B cell (primary cell): ENCODE results near the gene MED22. TPM values are rescaled to one million over a fixed set of nuclear protein-coding genes. Genes with fewer than 3 reads are reported as not detected.
A peak's percentile ranks its signal among the peaks of the same experiment; 100 is the strongest.
"Not testable (repeated sequence)": the region's sequence is repeated elsewhere in the genome, so short reads cannot be mapped to it uniquely, and the experiment has no call there.

Experiments
- ATAC-seq: fragments of 200-7000 bp; cut with Tn5 transposase; one replicate; pipeline ENCODE4 v1.10.0; 2021; ENCODE audit warnings: low read depth, mild to moderate bottlenecking, moderate number of reproducible peaks, moderate library complexity
- CTCF ChIA-PET: fragments of 350-600 bp; sonication (Branson Sonifier 250); formaldehyde crosslinking; loops from one replicate; lab custom pipeline; 2021; ENCODE audit warnings: antibody characterized with exemption, inconsistent platforms; lab: Charles Lee
- POLR2A ChIA-PET: fragments of 350-600 bp; sonication (Branson Sonifier 250); formaldehyde crosslinking; loops from one replicate; lab custom pipeline; 2021; ENCODE audit warnings: antibody characterized with exemption; lab: Charles Lee
- DNase-seq: peaks from one replicate; pipeline ENCODE4 v3.0.0; 2013
- H2AFZ ChIP-seq: 2 replicates; pipeline ENCODE4 v1.6.1; 2012; ENCODE audit warnings: mild to moderate bottlenecking, low read depth, low read length; ENCODE audit not compliant: insufficient read depth, poor library complexity, severe bottlenecking
- H3K27ac ChIP-seq, 2 donors: 1 replicate in 1 of 2; 2 replicates in 1 of 2; pipeline ENCODE4 v1.5.1; 2012 to 2013; ENCODE audit warnings: low read length in 2 of 2, mild to moderate bottlenecking in 2 of 2, moderate library complexity in 1 of 2
- H3K27me3 ChIP-seq, 4 experiments: fragments of 200-600 bp in 1 of 4; sonication (generic) in 1 of 4; replicated peaks in 1 of 4; 1 replicate in 2 of 4; 2 replicates in 2 of 4; pipeline versions ENCODE4 v1.6.1 to v1.7.0; 2013 to 2016; ENCODE audit warnings: low read length in 3 of 4, mild to moderate bottlenecking in 2 of 4, mixed read lengths in 1 of 4, moderate library complexity in 1 of 4; ENCODE audit not compliant: insufficient read depth in 4 of 4, control insufficient read depth in 3 of 4; ENCODE audit errors: control extremely low read depth in 1 of 4
- H3K36me3 ChIP-seq, 2 experiments: replicated peaks in 1 of 2; 1 replicate in 1 of 2; 2 replicates in 1 of 2; pipeline versions ENCODE4 v1.6.1 to v1.7.1; 2013; ENCODE audit warnings: low read length in 1 of 2; ENCODE audit not compliant: insufficient read depth in 2 of 2, control insufficient read depth in 1 of 2; ENCODE audit errors: control extremely low read depth in 1 of 2, extremely low read depth in 1 of 2
- H3K4me1 ChIP-seq, 2 donors: fragments of 200-600 bp in 1 of 2; sonication (generic) in 1 of 2; 1 replicate in 1 of 2; 2 replicates in 1 of 2; pipeline versions ENCODE4 v1.5.1 to v1.6.1; 2013 to 2017; ENCODE audit warnings: low read length in 2 of 2; ENCODE audit not compliant: control insufficient read depth in 2 of 2, insufficient read depth in 2 of 2
- H3K4me2 ChIP-seq: replicated peaks from 2 replicates; pipeline ENCODE3; 2012; ENCODE audit warnings: mild to moderate bottlenecking, low read depth, low read length; ENCODE audit not compliant: poor library complexity, severe bottlenecking
- H3K4me3 ChIP-seq, 5 experiments: fragments of 200-600 bp in 1 of 5; sonication (generic) in 1 of 5; 1 replicate in 3 of 5; 2 replicates in 2 of 5; pipeline versions ENCODE4 v1.5.1 to v1.7.0; 2011 to 2016; ENCODE audit warnings: low read length in 4 of 5, mild to moderate bottlenecking in 4 of 5, low read depth in 2 of 5, control low read depth in 1 of 5, moderate library complexity in 1 of 5; ENCODE audit not compliant: insufficient read depth in 1 of 5; ENCODE audit errors: control extremely low read depth in 1 of 5, extremely low read depth in 1 of 5
- H3K79me2 ChIP-seq: fragments of 200-600 bp; sonication (generic); one replicate; pipeline ENCODE4 v1.6.0; 2016; ENCODE audit warnings: low read length; ENCODE audit not compliant: control insufficient read depth, insufficient read depth
- H3K9ac ChIP-seq: fragments of 200-600 bp; sonication (generic); 2 replicates; pipeline ENCODE4 v1.6.1; 2017; ENCODE audit warnings: mild to moderate bottlenecking, low read length, moderate library complexity
- H3K9me3 ChIP-seq, 3 donors: one replicate each; pipeline versions ENCODE4 v1.6.1 to v1.7.1; 2013; ENCODE audit warnings: low read length in 2 of 3; ENCODE audit not compliant: control insufficient read depth in 2 of 3, insufficient read depth in 1 of 3; ENCODE audit errors: control extremely low read depth in 1 of 3
- H4K20me1 ChIP-seq: 2 replicates; pipeline ENCODE4 v1.6.0; 2012; ENCODE audit warnings: mild to moderate bottlenecking, low read length; ENCODE audit not compliant: insufficient read depth, control insufficient read depth, poor library complexity, severe bottlenecking
- H3K27ac Mint-ChIP-seq: one replicate; pipeline ENCODE4 v1.8.0; 2021; ENCODE audit warnings: mixed read lengths
- H3K27me3 Mint-ChIP-seq: one replicate; pipeline ENCODE4 v1.8.0; 2021; ENCODE audit warnings: mixed read lengths
- H3K4me1 Mint-ChIP-seq: one replicate; pipeline ENCODE4 v1.8.0; 2021; ENCODE audit warnings: mixed read lengths
- H3K4me3 Mint-ChIP-seq: one replicate; pipeline ENCODE4 v1.8.0; 2021; ENCODE audit warnings: mixed read lengths
- H3K9me3 Mint-ChIP-seq: one replicate; pipeline ENCODE4 v1.8.0; 2022; ENCODE audit warnings: mixed read lengths; ENCODE audit not compliant: insufficient read depth
- CTCF ChIP-seq: fragments of 200-600 bp; IDR thresholded peaks from one replicate; pipeline ENCODE4 v1.8.0; 2022; ENCODE audit warnings: antibody characterized with exemption, mild to moderate bottlenecking
- EZH2 ChIP-seq: IDR thresholded peaks from 2 replicates; pipeline ENCODE4 v1.6.1; 2012; ENCODE audit warnings: borderline replicate concordance, low read depth, mild to moderate bottlenecking, moderate library complexity, low read length; ENCODE audit not compliant: insufficient read depth, poor library complexity, severe bottlenecking
- WGBS: methylation state at CpG from one replicate; pipeline ENCODE4 v1.1.5; 2013; ENCODE audit warnings: missing lambda C conversion rate; ENCODE audit not compliant: insufficient coverage; 5-methylcytosine and 5-hydroxymethylcytosine counted together
- intact Hi-C: fragments of 100-400 bp; cut with micrococcal nuclease; formaldehyde crosslinking; loops from one replicate; pipeline ENCODE4 v1.10.0; 2022
- polyA plus RNA-seq: library from polyadenylated mRNA; depleted of rRNA; stranded (reverse); fragments of >200 nt; gene quantifications from 2 replicates; pipeline ENCODE4 v1.2.3, GENCODE V29; 2012
- total RNA-seq, 2 donors: library from RNA; stranded (reverse); fragments of 120-200 nt in 1 of 2; gene quantifications; 1 replicate in 1 of 2; 2 replicates in 1 of 2; pipeline versions ENCODE4 v1.2.3 to v1.2.4, GENCODE V29; 2013 to 2022

MED22 gene
- total and polyA plus RNA-seq, 2 donors (not counting 1 experiment from before 2014, with no cell fraction given), result 44.9 to 50.4 TPM

GRCh38 chr9:133335924-133336811 lies 11.8 kb downstream of the MED22 start, which contains the start of gene SURF6:
Gene SURF6, minus strand, starts transcription at chr9:133336188. Its CDS starts 56 bp downstream, at chr9:133336132.
- Histone ChIP-seq H2AFZ (peak within 1 kb of the TSS; percentile 79), H3K27ac (peak within 1 kb of the TSS; percentile 76 to 78), H3K36me3 (peaks cover 0 to 44% of the 10 kb centered on the region in 2 experiments), H3K79me2 (peaks cover 36% of the 10 kb centered on the region), H3K27me3 (no peaks in the 10 kb centered on the region), H4K20me1 (peaks cover 42% of the 10 kb centered on the region), H3K4me3 (peak within 1 kb of the TSS; percentile 49 to 90 (median 82)), H3K4me1 (peaks cover 31 to 51% of the 10 kb centered on the region in 2 donors), H3K4me2 (peak within 1 kb of the TSS; percentile 74), H3K9me3 (peaks cover 0 to 13% (median 3%) of the 10 kb centered on the region in 3 donors), H3K9ac (peak within 1 kb of the TSS; percentile 77)
- CTCF ChIA-PET, result no interaction called here
- WGBS, result 3% methylated on average over 66 of the region's 70 CpGs
- intact Hi-C loops, result loop anchor here (1.0 kb wide), 4 partner anchors 12 to 124 kb away; partner anchors contain the start of genes MED22, REXO4, RPL7A and STKLD1
- peak; percentile 92 for ATAC-seq
- peak; percentile 94 for DNase-seq
- Mint-ChIP-seq H3K27me3 (no peaks in the 10 kb centered on the region), H3K4me3 (peak within 1 kb of the TSS; percentile 99), H3K9me3 (no peaks in the 10 kb centered on the region), H3K4me1 (peaks cover 53% of the 10 kb centered on the region), H3K27ac (peak within 1 kb of the TSS; percentile 95)
- TF ChIP-seq CTCF, result no peak
- TF ChIP-seq EZH2, result no peak
- POLR2A ChIA-PET, result interaction anchor here (1.3 kb wide), 2 partner anchors 12 to 306 kb away, joined by 4 to 7 read pairs; partner anchors contain the start of genes GTF3C5, MED22 and RPL7A

GRCh38 chr9:133334888-133335287 lies 13.0 kb downstream of the MED22 start:
- Mint-ChIP-seq H3K4me1 (peaks cover 42% of the 10 kb centered on the region), H3K27ac (peak overlapping the region; percentile 10), H3K4me3 (peak overlapping the region; percentile 99)
- H3K9me3 Mint-ChIP-seq, H2AFZ ChIP-seq, ATAC-seq, intact Hi-C loops, H3K27me3 ChIP-seq, DNase-seq, H3K27me3 Mint-ChIP-seq, H3K9me3 ChIP-seq, H3K27ac ChIP-seq: not testable (repeated sequence)
- ChIA-PET CTCF (interaction anchor here (1.4 kb wide), 1 partner anchor 16 kb away, joined by 5 read pairs; no protein-coding TSS in a partner anchor), POLR2A (interaction anchor here (1.0 to 1.3 kb wide), 3 partner anchors 13 to 304 kb away, joined by 3 to 7 read pairs (median 4); partner anchors contain the start of genes GTF3C5, MED22, RPL7A and SURF1)
- H3K4me1 ChIP-seq, result peaks cover 18 to 38% of the 10 kb centered on the region in 2 donors
- H4K20me1 ChIP-seq, result peaks cover 46% of the 10 kb centered on the region
- H3K36me3 ChIP-seq, result peaks cover 3 to 51% of the 10 kb centered on the region in 2 experiments
- peak overlapping the region; percentile 74 for H3K4me2 ChIP-seq
- H3K4me3 ChIP-seq, result peak overlapping the region in 3 of 5 experiments; percentile 73 to 90 (median 84)
- peak overlapping the region; percentile 77 for H3K9ac ChIP-seq
- H3K79me2 ChIP-seq, result peaks cover 36% of the 10 kb centered on the region
- 94% methylated on average over 7 of the region's 11 CpGs for WGBS
